Measurements from ENCODE around the gene JMJD8.

Gene JMJD8

GRCh38 chr16:678858-679813 is 5.0 kb downstream of the JMJD8 start (continued):
- TF ChIP-seq, protein P1, sequence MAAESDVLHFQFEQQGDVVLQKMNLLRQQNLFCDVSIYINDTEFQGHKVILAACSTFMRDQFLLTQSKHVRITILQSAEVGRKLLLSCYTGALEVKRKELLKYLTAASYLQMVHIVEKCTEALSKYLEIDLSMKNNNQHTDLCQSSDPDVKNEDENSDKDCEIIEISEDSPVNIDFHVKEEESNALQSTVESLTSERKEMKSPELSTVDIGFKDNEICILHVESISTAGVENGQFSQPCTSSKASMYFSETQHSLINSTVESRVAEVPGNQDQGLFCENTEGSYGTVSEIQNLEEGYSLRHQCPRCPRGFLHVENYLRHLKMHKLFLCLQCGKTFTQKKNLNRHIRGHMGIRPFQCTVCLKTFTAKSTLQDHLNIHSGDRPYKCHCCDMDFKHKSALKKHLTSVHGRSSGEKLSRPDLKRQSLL (tag by site-specific recombination; IDR thresholded peaks at IDR 0.05), result peak; percentile 71; the same call in 1 of the 2 replicates
- peak; percentile 73 for TF ChIP-seq ZFHX2 (tag by site-specific recombination; conservative IDR thresholded peaks at IDR 0.05)
- no peak for TF ChIP-seq REPIN1 (tag by site-specific recombination; IDR thresholded peaks at IDR 0.05; ENCODE audit: low read depth)
- TF ChIP-seq ZNF449 (tag by site-specific recombination; IDR thresholded peaks at IDR 0.05), result no peak
- TF ChIP-seq, protein P2, sequence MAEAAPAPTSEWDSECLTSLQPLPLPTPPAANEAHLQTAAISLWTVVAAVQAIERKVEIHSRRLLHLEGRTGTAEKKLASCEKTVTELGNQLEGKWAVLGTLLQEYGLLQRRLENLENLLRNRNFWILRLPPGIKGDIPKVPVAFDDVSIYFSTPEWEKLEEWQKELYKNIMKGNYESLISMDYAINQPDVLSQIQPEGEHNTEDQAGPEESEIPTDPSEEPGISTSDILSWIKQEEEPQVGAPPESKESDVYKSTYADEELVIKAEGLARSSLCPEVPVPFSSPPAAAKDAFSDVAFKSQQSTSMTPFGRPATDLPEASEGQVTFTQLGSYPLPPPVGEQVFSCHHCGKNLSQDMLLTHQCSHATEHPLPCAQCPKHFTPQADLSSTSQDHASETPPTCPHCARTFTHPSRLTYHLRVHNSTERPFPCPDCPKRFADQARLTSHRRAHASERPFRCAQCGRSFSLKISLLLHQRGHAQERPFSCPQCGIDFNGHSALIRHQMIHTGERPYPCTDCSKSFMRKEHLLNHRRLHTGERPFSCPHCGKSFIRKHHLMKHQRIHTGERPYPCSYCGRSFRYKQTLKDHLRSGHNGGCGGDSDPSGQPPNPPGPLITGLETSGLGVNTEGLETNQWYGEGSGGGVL (tag by site-specific recombination; IDR thresholded peaks at IDR 0.05), result 0 out of 2 replicates have a peak, but pooled peaks have one; percentile 5
- TF ChIP-seq ZNF416 (tag by site-specific recombination; IDR thresholded peaks at IDR 0.05), result no peak
- TF ChIP-seq ZNF140 (tag by site-specific recombination; IDR thresholded peaks at IDR 0.05), result no peak
- peak; percentile 75; the same call in 1 of the 2 replicates for TF ChIP-seq KLF7 (tag by site-specific recombination; IDR thresholded peaks at IDR 0.05; ENCODE audit: borderline replicate concordance)
- no peak for TF ChIP-seq ZBTB48 (tag by site-specific recombination; IDR thresholded peaks at IDR 0.05)
- TF ChIP-seq EGR2 (tag by site-specific recombination; IDR thresholded peaks at IDR 0.05; ENCODE audit: low read depth), result 0 out of 2 replicates have a peak, but pooled peaks have one; percentile 12
- peak; percentile 94 for TF ChIP-seq PATZ1 (tag by site-specific recombination; IDR thresholded peaks at IDR 0.05)
- peak; percentile 57; the same call in 1 of the 2 replicates for TF ChIP-seq ZNF629 (tag by site-specific recombination; IDR thresholded peaks at IDR 0.05)
- peak; percentile 27; the same call in 1 of the 2 replicates for TF ChIP-seq INSM2 (tag by site-specific recombination; IDR thresholded peaks at IDR 0.05)
- peak; percentile 99 for TF ChIP-seq ZNF837 (tag by site-specific recombination; IDR thresholded peaks at IDR 0.05)
- TF ChIP-seq ZNF366 (tag by site-specific recombination; conservative IDR thresholded peaks at IDR 0.05), result no peak
- peak; percentile 89 for TF ChIP-seq KLF8 (tag by site-specific recombination; IDR thresholded peaks at IDR 0.05)
- TF ChIP-seq ZNF670 (tag by site-specific recombination; IDR thresholded peaks at IDR 0.05; ENCODE audit: low read depth), result no peak
- TF ChIP-seq, protein P3, sequence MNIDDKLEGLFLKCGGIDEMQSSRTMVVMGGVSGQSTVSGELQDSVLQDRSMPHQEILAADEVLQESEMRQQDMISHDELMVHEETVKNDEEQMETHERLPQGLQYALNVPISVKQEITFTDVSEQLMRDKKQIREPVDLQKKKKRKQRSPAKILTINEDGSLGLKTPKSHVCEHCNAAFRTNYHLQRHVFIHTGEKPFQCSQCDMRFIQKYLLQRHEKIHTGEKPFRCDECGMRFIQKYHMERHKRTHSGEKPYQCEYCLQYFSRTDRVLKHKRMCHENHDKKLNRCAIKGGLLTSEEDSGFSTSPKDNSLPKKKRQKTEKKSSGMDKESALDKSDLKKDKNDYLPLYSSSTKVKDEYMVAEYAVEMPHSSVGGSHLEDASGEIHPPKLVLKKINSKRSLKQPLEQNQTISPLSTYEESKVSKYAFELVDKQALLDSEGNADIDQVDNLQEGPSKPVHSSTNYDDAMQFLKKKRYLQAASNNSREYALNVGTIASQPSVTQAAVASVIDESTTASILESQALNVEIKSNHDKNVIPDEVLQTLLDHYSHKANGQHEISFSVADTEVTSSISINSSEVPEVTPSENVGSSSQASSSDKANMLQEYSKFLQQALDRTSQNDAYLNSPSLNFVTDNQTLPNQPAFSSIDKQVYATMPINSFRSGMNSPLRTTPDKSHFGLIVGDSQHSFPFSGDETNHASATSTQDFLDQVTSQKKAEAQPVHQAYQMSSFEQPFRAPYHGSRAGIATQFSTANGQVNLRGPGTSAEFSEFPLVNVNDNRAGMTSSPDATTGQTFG (tag by site-specific recombination; IDR thresholded peaks at IDR 0.05; ENCODE audit: borderline replicate concordance), result no peak
- TF ChIP-seq ZNF558 (tag by site-specific recombination; IDR thresholded peaks at IDR 0.05), result no peak
- TF ChIP-seq, protein P4, sequence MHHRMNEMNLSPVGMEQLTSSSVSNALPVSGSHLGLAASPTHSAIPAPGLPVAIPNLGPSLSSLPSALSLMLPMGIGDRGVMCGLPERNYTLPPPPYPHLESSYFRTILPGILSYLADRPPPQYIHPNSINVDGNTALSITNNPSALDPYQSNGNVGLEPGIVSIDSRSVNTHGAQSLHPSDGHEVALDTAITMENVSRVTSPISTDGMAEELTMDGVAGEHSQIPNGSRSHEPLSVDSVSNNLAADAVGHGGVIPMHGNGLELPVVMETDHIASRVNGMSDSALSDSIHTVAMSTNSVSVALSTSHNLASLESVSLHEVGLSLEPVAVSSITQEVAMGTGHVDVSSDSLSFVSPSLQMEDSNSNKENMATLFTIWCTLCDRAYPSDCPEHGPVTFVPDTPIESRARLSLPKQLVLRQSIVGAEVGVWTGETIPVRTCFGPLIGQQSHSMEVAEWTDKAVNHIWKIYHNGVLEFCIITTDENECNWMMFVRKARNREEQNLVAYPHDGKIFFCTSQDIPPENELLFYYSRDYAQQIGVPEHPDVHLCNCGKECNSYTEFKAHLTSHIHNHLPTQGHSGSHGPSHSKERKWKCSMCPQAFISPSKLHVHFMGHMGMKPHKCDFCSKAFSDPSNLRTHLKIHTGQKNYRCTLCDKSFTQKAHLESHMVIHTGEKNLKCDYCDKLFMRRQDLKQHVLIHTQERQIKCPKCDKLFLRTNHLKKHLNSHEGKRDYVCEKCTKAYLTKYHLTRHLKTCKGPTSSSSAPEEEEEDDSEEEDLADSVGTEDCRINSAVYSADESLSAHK (tag by site-specific recombination; IDR thresholded peaks at IDR 0.05), result peak; percentile 12; the same call in 1 of the 2 replicates
- no peak for TF ChIP-seq SETDB1 (IDR thresholded peaks at IDR 0.05; ENCODE audit: insufficient read length, low read length)
- TF ChIP-seq GLIS1 (tag by site-specific recombination; IDR thresholded peaks at IDR 0.05), result peak; percentile 97
- TF ChIP-seq ZNF335 (tag by site-specific recombination; conservative IDR thresholded peaks at IDR 0.05), result peak; percentile 86

Measured in HEK293 (cell line).